Activated B cell treated with CpG ODN at 0.5 μM for 24 hours (primary cell): ENCODE data around the gene GSG1L. TPM values are rescaled to one million over a fixed set of nuclear protein-coding genes. Genes with fewer than 3 reads are reported as not detected.

Source experiments
- ATAC-seq: fragments of 200-7000 bp; cut with Tn5 transposase; one replicate; pipeline ENCODE4 v1.10.0; 2021; ENCODE audit warnings: low read depth, mild to moderate bottlenecking, moderate library complexity
- CTCF ChIA-PET: fragments of 350-600 bp; sonication (Branson Sonifier 250); formaldehyde crosslinking; loops from one replicate; lab custom pipeline; 2021; ENCODE audit warnings: antibody characterized with exemption; lab: Charles Lee
- POLR2A ChIA-PET: fragments of 350-600 bp; sonication (Branson Sonifier 250); formaldehyde crosslinking; loops from one replicate; lab custom pipeline; 2021; ENCODE audit warnings: antibody characterized with exemption; lab: Charles Lee
- DNase-seq: peaks from one replicate; pipeline ENCODE4 v3.0.0; 2022
- H3K27ac Mint-ChIP-seq: one replicate; pipeline ENCODE4 v1.8.0; 2020; ENCODE audit warnings: mixed read lengths
- H3K27me3 Mint-ChIP-seq: one replicate; pipeline ENCODE4 v1.8.0; 2021; ENCODE audit warnings: mixed read lengths
- H3K36me3 Mint-ChIP-seq: one replicate; pipeline ENCODE4 v1.8.0; 2021; ENCODE audit warnings: low read depth, mixed read lengths
- H3K4me1 Mint-ChIP-seq: one replicate; pipeline ENCODE4 v1.8.0; 2021; ENCODE audit warnings: mixed read lengths
- H3K4me3 Mint-ChIP-seq: one replicate; pipeline ENCODE4 v1.8.0; 2020; ENCODE audit warnings: mild to moderate bottlenecking, mixed read lengths
- H3K9me3 Mint-ChIP-seq: one replicate; pipeline ENCODE4 v1.8.0; 2020; ENCODE audit warnings: mixed read lengths
- CTCF ChIP-seq: fragments of 200-600 bp; IDR thresholded peaks from one replicate; pipeline ENCODE4 v1.8.0; 2022; ENCODE audit warnings: antibody characterized with exemption, mild to moderate bottlenecking
- intact Hi-C: fragments of 100-400 bp; cut with micrococcal nuclease; formaldehyde crosslinking; loops from one replicate; pipeline ENCODE4 v1.15.1; 2024
- total RNA-seq: library from RNA; stranded (reverse); gene quantifications from 2 replicates; pipeline ENCODE4 v1.2.3, GENCODE V29; 2022

Gene GSG1L
- total RNA-seq, 1 donor from 2014 or later: not detected

GRCh38 chr16:28090646-28091377 is 27.3 kb upstream of the GSG1L start:
- POLR2A ChIA-PET: no interaction called here
- no peak overlapping the region for H3K27ac Mint-ChIP-seq
- peaks cover 2% of the 10 kb centered on the region for H3K36me3 Mint-ChIP-seq
- peaks cover 2% of the 10 kb centered on the region for H3K4me1 Mint-ChIP-seq
- no peak overlapping the region for H3K4me3 Mint-ChIP-seq
- no peaks in the 10 kb centered on the region for H3K27me3 Mint-ChIP-seq
- no peak for TF ChIP-seq CTCF
- DNase-seq: no peak
- CTCF ChIA-PET: no interaction called here
- no peak for ATAC-seq
- H3K9me3 Mint-ChIP-seq: no peaks in the 10 kb centered on the region
- intact Hi-C loops: no loop called here

GRCh38 chr16:28089992-28090365 is 26.5 kb upstream of the GSG1L start:
- no peak for DNase-seq
- ATAC-seq: no peak
- Mint-ChIP-seq H3K4me1 (peaks cover 2% of the 10 kb centered on the region), H3K27me3 (no peaks in the 10 kb centered on the region), H3K4me3 (no peak overlapping the region), H3K9me3 (no peaks in the 10 kb centered on the region), H3K27ac (no peak overlapping the region), H3K36me3 (peaks cover 2% of the 10 kb centered on the region)
- intact Hi-C loops: loop anchor here (1.0 kb wide), 1 partner anchor 17 kb away; no protein-coding TSS in a partner anchor
- TF ChIP-seq CTCF: no peak
- ChIA-PET POLR2A (no interaction called here), CTCF (no interaction called here)

- intact Hi-C loops: loop anchor here (1.0 kb wide), 1 partner anchor 16 kb away; no protein-coding TSS in a partner anchor
- ChIA-PET POLR2A (no interaction called here), CTCF (no interaction called here)
- Mint-ChIP-seq H3K36me3 (peaks cover 2% of the 10 kb centered on the region), H3K27me3 (no peaks in the 10 kb centered on the region), H3K27ac (no peak overlapping the region), H3K4me1 (peaks cover 2% of the 10 kb centered on the region), H3K9me3 (no peaks in the 10 kb centered on the region), H3K4me3 (no peak overlapping the region)
- TF ChIP-seq CTCF: no peak
- ATAC-seq (no peak), DNase-seq (no peak)
Measured at GRCh38 chr16:28089205-28089991, 25.9 kb upstream of the GSG1L start.

- no peak for TF ChIP-seq CTCF
- Mint-ChIP-seq H3K9me3 (no peaks in the 10 kb centered on the region), H3K4me3 (no peak overlapping the region), H3K4me1 (peaks cover 2% of the 10 kb centered on the region), H3K27me3 (no peaks in the 10 kb centered on the region), H3K27ac (no peak overlapping the region), H3K36me3 (no peaks in the 10 kb centered on the region)
- ATAC-seq (no peak), DNase-seq (no peak)
- CTCF ChIA-PET: no interaction called here
- intact Hi-C loops: no loop called here
- POLR2A ChIA-PET: no interaction called here
Measured at GRCh38 chr16:28087675-28088300, 24.3 kb upstream of the GSG1L start.

- ChIA-PET CTCF (no interaction called here), POLR2A (no interaction called here)
- Mint-ChIP-seq H3K4me3 (no peak overlapping the region), H3K4me1 (peaks cover 2% of the 10 kb centered on the region), H3K9me3 (no peaks in the 10 kb centered on the region), H3K27ac (no peak overlapping the region), H3K27me3 (no peaks in the 10 kb centered on the region), H3K36me3 (no peaks in the 10 kb centered on the region)
- TF ChIP-seq CTCF: no peak
- intact Hi-C loops: no loop called here
- ATAC-seq: no peak
- DNase-seq: no peak
Measured at GRCh38 chr16:28087140-28087660, 23.7 kb upstream of the GSG1L start.
